A549 (cell line): ENCODE results near the gene MB21D2. TPM values are rescaled to one million over a fixed set of nuclear protein-coding genes. Genes with fewer than 3 reads are reported as not detected.

Experiments
- ATAC-seq, 2 experiments: fragments of 200-7000 bp in 1 of 2; fragments of >200 bp in 1 of 2; cut with Nextera tagmentation in 1 of 2; cut with Tn5 transposase in 1 of 2; 3 replicates each; pipeline versions ENCODE4 v1.8.0 to v1.9.1; 2018 to 2020; ENCODE audit warnings: mild to moderate bottlenecking in 1 of 2, moderate library complexity in 1 of 2
- CTCF ChIA-PET: fragments of 300-600 bp; sonication (Branson Sonifier 250); formaldehyde crosslinking; extraction: SDS; loops from one replicate; lab custom pipeline; 2021; ENCODE audit warnings: antibody characterized with exemption, inconsistent platforms; lab: Yijun Ruan, JAX
- POLR2A ChIA-PET: fragments of 350-600 bp; formaldehyde crosslinking; extraction: SDS; loops from one replicate; lab custom pipeline; 2021; ENCODE audit warnings: antibody characterized with exemption, inconsistent platforms; lab: Yijun Ruan, JAX
- DNase-seq, 2 experiments: peaks; one replicate each; pipeline versions ENCODE4 v3.0.0 to v3.0.0-alpha.2; 2011 to 2016; ENCODE audit warnings: low read depth in 1 of 2, low spot score in 1 of 2
- FAIRE-seq: peaks from 2 replicates; lab custom pipeline; 2011; peaks lifted over from hg19 to GRCh38; lab: Jason Lieb, UNC
- H3K27ac ChIP-seq, 2 experiments: fragments of >200 bp; sonication (Bioruptor Twin); formaldehyde crosslinking; 3 replicates each; pipeline ENCODE4 v1.5.1; 2016 to 2017
- H3K4me1 ChIP-seq: fragments of >200 bp; sonication (Bioruptor Twin); formaldehyde crosslinking; 3 replicates; pipeline ENCODE4 v1.6.1; 2016
- H3K4me2 ChIP-seq: fragments of >200 bp; sonication (Bioruptor Twin); formaldehyde crosslinking; 3 replicates; pipeline ENCODE4 v1.6.1; 2016
- H3K4me3 ChIP-seq: fragments of >200 bp; sonication (Bioruptor Twin); formaldehyde crosslinking; 3 replicates; pipeline ENCODE4 v1.5.1; 2016
- H3K9me3 ChIP-seq: fragments of >200 bp; sonication (Bioruptor Twin); formaldehyde crosslinking; 3 replicates; pipeline ENCODE4 v1.6.1; 2016
- CEBPB ChIP-seq, 2 experiments: fragments of >200 bp in 1 of 2; sonication (Bioruptor Twin) in 1 of 2; formaldehyde crosslinking in 1 of 2; IDR thresholded peaks; 2 replicates each; pipeline ENCODE4 v1.6.1; 2012 to 2016
- EHMT2 ChIP-seq: fragments of 200-600 bp; sonication (generic); IDR thresholded peaks from 2 replicates; pipeline ENCODE4 v1.6.1; 2016; ENCODE audit warnings: antibody characterized with exemption, low read depth, mild to moderate bottlenecking, moderate library complexity
- ESRRA ChIP-seq: fragments of 150-350 bp; IDR thresholded peaks from 2 replicates; pipeline ENCODE4 v1.6.1; 2014; ENCODE audit warnings: mild to moderate bottlenecking, low read length, borderline replicate concordance
- GATA3 ChIP-seq: IDR thresholded peaks from 2 replicates; pipeline ENCODE4 v1.6.1; 2012; ENCODE audit warnings: borderline replicate concordance
- HDAC2 ChIP-seq: fragments of 200-600 bp; sonication (generic); IDR thresholded peaks from 2 replicates; pipeline ENCODE4 v1.6.1; 2016
- HEYL ChIP-seq: fragments of 250-450 bp; sonication (Bioruptor Pico); IDR thresholded peaks from 2 replicates; pipeline ENCODE4 v1.8.0; 2021; ENCODE audit warnings: mild to moderate bottlenecking, moderate library complexity
- HOXA7 ChIP-seq: fragments of 250-450 bp; sonication (Bioruptor Pico); IDR thresholded peaks from 2 replicates; pipeline ENCODE4 v1.5.0; 2020; ENCODE audit warnings: mild to moderate bottlenecking, moderate library complexity
- HOXB5 ChIP-seq: fragments of 250-450 bp; sonication (Bioruptor Pico); IDR thresholded peaks from 2 replicates; pipeline ENCODE4 v1.5.0; 2020; ENCODE audit warnings: mild to moderate bottlenecking, moderate library complexity
- JUNB ChIP-seq: fragments of >200 bp; sonication (Bioruptor Twin); formaldehyde crosslinking; IDR thresholded peaks from 2 replicates; pipeline ENCODE4 v1.6.1; 2016
- KDM1A ChIP-seq: fragments of 200-600 bp; sonication (generic); IDR thresholded peaks from 2 replicates; pipeline ENCODE4 v1.6.1; 2016; ENCODE audit warnings: low read depth, mild to moderate bottlenecking
- KDM5A ChIP-seq: fragments of 200-600 bp; sonication (generic); IDR thresholded peaks from 2 replicates; pipeline ENCODE4 v1.6.1; 2016; ENCODE audit warnings: antibody characterized with exemption, mild to moderate bottlenecking
- MAFK ChIP-seq: fragments of 450-650 bp; IDR thresholded peaks from 2 replicates; pipeline ENCODE4 v1.6.1; 2014; ENCODE audit not compliant: partially characterized antibody
- MAZ ChIP-seq: fragments of 150-350 bp; IDR thresholded peaks from 2 replicates; pipeline ENCODE4 v1.6.1; 2014; ENCODE audit warnings: antibody characterized with exemption, low read depth, low read length, borderline replicate concordance
- NPAS2 ChIP-seq: fragments of 250-450 bp; sonication (Bioruptor Pico); IDR thresholded peaks from 2 replicates; pipeline ENCODE4 v1.8.0; 2022; ENCODE audit warnings: mild to moderate bottlenecking, moderate library complexity, borderline replicate concordance
- NR3C1 ChIP-seq: fragments of >200 bp; sonication (Bioruptor Twin); formaldehyde crosslinking; IDR thresholded peaks from 3 replicates; pipeline ENCODE4 v1.6.1; 2017
- PHF8 ChIP-seq: fragments of 200-600 bp; sonication (generic); IDR thresholded peaks from 2 replicates; pipeline ENCODE4 v1.6.1; 2016; ENCODE audit warnings: low read depth, mild to moderate bottlenecking, antibody characterized with exemption, moderate library complexity, borderline replicate concordance
- POLR2A ChIP-seq: IDR thresholded peaks from 2 replicates; pipeline ENCODE4 v1.6.1; 2012; ENCODE audit warnings: mild to moderate bottlenecking, low read length
- RAD21 ChIP-seq, 2 experiments: fragments of >200 bp in 1 of 2; sonication (Bioruptor Twin) in 1 of 2; formaldehyde crosslinking in 1 of 2; IDR thresholded peaks in 1 of 2; conservative IDR thresholded peaks in 1 of 2; 2 replicates in 1 of 2; 3 replicates in 1 of 2; pipeline ENCODE4 v1.6.1; 2012 to 2018; ENCODE audit warnings: inconsistent platforms in 1 of 2
- RARB ChIP-seq: fragments of 250-450 bp; sonication (Bioruptor Pico); IDR thresholded peaks from 2 replicates; pipeline ENCODE4 v1.8.0; 2021; ENCODE audit warnings: mild to moderate bottlenecking, moderate library complexity
- RCOR1 ChIP-seq: fragments of 150-350 bp; IDR thresholded peaks from 2 replicates; pipeline ENCODE4 v1.6.1; 2014; ENCODE audit warnings: antibody characterized with exemption, low read length, low read depth
- RNF2 ChIP-seq: fragments of 200-600 bp; sonication (generic); IDR thresholded peaks from 2 replicates; pipeline ENCODE4 v1.6.1; 2016; ENCODE audit warnings: low read depth, mild to moderate bottlenecking, antibody characterized with exemption, moderate library complexity, borderline replicate concordance
- ZFP36 ChIP-seq: fragments of 450-650 bp; IDR thresholded peaks from 2 replicates; pipeline ENCODE4 v1.6.1; 2014; ENCODE audit warnings: borderline replicate concordance; ENCODE audit not compliant: partially characterized antibody
- ZSCAN20 ChIP-seq: fragments of 250-450 bp; sonication (Bioruptor Pico); IDR thresholded peaks from 2 replicates; pipeline ENCODE4 v1.8.0; 2022; ENCODE audit warnings: mild to moderate bottlenecking, moderate library complexity
- WGBS: methylation state at CpG from one replicate; pipeline ENCODE4 v1.1.6; 2017; ENCODE audit errors: missing lambda C conversion rate; 5-methylcytosine and 5-hydroxymethylcytosine counted together
- polyA plus RNA-seq, 4 experiments: library from polyadenylated mRNA; depleted of rRNA in 3 of 4; stranded (reverse); fragments of >200 nt; fragmentation: RNase III in 1 of 4; extraction: RNeasy Plus Mini Kit Qiagen cat#74134 plus additional on column Dnase treatment in 1 of 4; gene quantifications; 2 replicates in 3 of 4; 3 replicates in 1 of 4; pipeline ENCODE4 v1.2.3, GENCODE V29; 2011 to 2017
- TF ChIP-seq, protein P1 (sequence below): fragments of 150-350 bp; IDR thresholded peaks from 2 replicates; pipeline ENCODE4 v1.6.1; 2014; ENCODE audit warnings: low read depth, mild to moderate bottlenecking, low read length
- TF ChIP-seq, protein P2 (sequence below): IDR thresholded peaks from 2 replicates; pipeline ENCODE4 v1.6.1; 2012; ENCODE audit warnings: low read depth, borderline replicate concordance
- TF ChIP-seq, protein P3 (sequence below): fragments of 250-450 bp; sonication (Bioruptor Pico); IDR thresholded peaks from 2 replicates; pipeline ENCODE4 v1.5.0; 2020; ENCODE audit warnings: low read depth, mild to moderate bottlenecking, moderate library complexity
- TF ChIP-seq, protein P4 (sequence below): IDR thresholded peaks from 2 replicates; pipeline ENCODE4 v1.6.1; 2012

Gene MB21D2
- polyA plus RNA-seq, 2 of the 4 experiments (the other 2 are of a cell fraction) = 4.8 to 7.5 TPM

DNA sequence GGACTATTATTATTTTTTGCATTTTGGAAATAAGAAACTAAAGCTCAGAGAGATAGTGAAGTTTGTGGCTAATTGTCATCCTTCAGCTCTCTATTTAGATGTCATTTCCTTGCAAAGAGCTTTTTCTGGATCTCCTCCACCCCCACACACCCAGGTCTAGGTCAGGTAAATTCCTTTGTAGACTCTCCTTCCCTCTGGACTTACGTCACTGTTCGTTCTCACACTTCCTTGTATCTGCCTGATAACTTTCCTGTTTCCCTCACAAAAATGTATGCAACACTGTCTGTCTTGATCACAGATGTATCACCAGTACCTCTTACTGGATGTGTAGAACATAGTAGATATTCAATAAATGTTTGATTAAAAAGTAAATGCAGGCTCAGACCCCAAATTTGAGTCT is 6.1 kb upstream of the MB21D2 start:
- 58% methylated on average over 2 of the region's 2 CpGs for WGBS
- no peak for FAIRE-seq
- no peak for DNase-seq
- TF ChIP-seq NPAS2 (CRISPR knock-in tag) = no peak
- no peak for TF ChIP-seq KDM1A
- no peak for TF ChIP-seq KDM5A
- TF ChIP-seq RAD21 (conservative IDR thresholded peaks at IDR 0.05 in 1 of 2, IDR thresholded peaks at IDR 0.05 in 1 of 2) = no peak
- no peak for TF ChIP-seq NR3C1
- TF ChIP-seq, protein P1, sequence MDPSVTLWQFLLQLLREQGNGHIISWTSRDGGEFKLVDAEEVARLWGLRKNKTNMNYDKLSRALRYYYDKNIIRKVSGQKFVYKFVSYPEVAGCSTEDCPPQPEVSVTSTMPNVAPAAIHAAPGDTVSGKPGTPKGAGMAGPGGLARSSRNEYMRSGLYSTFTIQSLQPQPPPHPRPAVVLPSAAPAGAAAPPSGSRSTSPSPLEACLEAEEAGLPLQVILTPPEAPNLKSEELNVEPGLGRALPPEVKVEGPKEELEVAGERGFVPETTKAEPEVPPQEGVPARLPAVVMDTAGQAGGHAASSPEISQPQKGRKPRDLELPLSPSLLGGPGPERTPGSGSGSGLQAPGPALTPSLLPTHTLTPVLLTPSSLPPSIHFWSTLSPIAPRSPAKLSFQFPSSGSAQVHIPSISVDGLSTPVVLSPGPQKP = no peak
- TF ChIP-seq, protein P2, sequence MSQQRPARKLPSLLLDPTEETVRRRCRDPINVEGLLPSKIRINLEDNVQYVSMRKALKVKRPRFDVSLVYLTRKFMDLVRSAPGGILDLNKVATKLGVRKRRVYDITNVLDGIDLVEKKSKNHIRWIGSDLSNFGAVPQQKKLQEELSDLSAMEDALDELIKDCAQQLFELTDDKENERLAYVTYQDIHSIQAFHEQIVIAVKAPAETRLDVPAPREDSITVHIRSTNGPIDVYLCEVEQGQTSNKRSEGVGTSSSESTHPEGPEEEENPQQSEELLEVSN = no peak
- TF ChIP-seq ZSCAN20 (CRISPR knock-in tag) = no peak
- TF ChIP-seq HEYL (CRISPR knock-in tag) = no peak
- no peak for TF ChIP-seq CEBPB (IDR thresholded peaks at IDR 0.05)
- no peak for TF ChIP-seq MAZ
- no peak for TF ChIP-seq POLR2A
- no peak for TF ChIP-seq PHF8
- no peak for TF ChIP-seq HOXA7 (CRISPR knock-in tag)
- no peak for TF ChIP-seq HDAC2
- TF ChIP-seq RNF2 = no peak
- TF ChIP-seq EHMT2 = no peak
- no peak for TF ChIP-seq HOXB5 (CRISPR knock-in tag)
- TF ChIP-seq ESRRA = no peak
- TF ChIP-seq, protein P3, sequence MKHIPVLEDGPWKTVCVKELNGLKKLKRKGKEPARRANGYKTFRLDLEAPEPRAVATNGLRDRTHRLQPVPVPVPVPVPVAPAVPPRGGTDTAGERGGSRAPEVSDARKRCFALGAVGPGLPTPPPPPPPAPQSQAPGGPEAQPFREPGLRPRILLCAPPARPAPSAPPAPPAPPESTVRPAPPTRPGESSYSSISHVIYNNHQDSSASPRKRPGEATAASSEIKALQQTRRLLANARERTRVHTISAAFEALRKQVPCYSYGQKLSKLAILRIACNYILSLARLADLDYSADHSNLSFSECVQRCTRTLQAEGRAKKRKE (CRISPR knock-in tag) = no peak
- TF ChIP-seq, all 56 proteins: peak for 0
- CTCF ChIA-PET = interaction anchor here (1.0 to 1.5 kb wide), 2 partner anchors 15 to 107 kb away, joined by 3 to 4 read pairs; no protein-coding TSS in a partner anchor
- peaks cover 46% of the 10 kb centered on the region for H3K4me1 ChIP-seq
- POLR2A ChIA-PET = no interaction called here
- H3K4me2 ChIP-seq = no peak overlapping the region
- no peak overlapping the region for H3K4me3 ChIP-seq
- no peaks in the 10 kb centered on the region for H3K9me3 ChIP-seq
- H3K27ac ChIP-seq = no peak overlapping the region
- ATAC-seq = no peak

DNA sequence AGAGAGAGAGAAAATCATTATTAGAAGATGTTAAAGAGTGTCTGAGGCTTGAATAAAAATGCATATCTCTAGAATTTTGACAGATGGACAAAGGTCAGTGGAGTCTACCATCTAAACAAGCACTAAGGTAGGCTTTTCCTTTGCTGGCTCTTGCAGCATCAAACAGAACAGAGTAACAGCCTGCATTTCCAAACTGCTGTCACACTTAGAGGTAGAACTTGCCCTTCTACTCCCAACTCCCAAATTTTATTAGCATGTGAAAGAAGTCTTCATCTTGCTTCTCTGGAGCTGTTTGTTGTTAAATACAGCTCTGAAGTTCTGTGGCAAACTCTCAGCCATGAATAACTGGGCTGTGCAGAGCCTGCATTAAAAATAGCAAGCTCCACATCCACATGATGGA is 4.1 kb upstream of the MB21D2 start:
- no peak overlapping the region for H3K27ac ChIP-seq
- CTCF ChIA-PET = interaction anchor here (1.3 kb wide), 1 partner anchor 119 kb away, joined by 4 read pairs; no protein-coding TSS in a partner anchor
- FAIRE-seq = no peak
- no peak overlapping the region for H3K4me3 ChIP-seq
- peak overlapping the region; percentile 27; the same call in 1 of the 3 replicates for H3K4me2 ChIP-seq
- TF ChIP-seq ZFP36 (no peak), HOXA7 (CRISPR knock-in tag) (no peak), JUNB (no peak), KDM5A (no peak), MAFK (no peak), RAD21 (conservative IDR thresholded peaks at IDR 0.05 in 1 of 2, IDR thresholded peaks at IDR 0.05 in 1 of 2) (no peak), RARB (CRISPR knock-in tag) (no peak), GATA3 (no peak), KDM1A (no peak), CEBPB (IDR thresholded peaks at IDR 0.05) (no peak), RCOR1 (no peak), PHF8 (no peak)
- TF ChIP-seq, protein P4, sequence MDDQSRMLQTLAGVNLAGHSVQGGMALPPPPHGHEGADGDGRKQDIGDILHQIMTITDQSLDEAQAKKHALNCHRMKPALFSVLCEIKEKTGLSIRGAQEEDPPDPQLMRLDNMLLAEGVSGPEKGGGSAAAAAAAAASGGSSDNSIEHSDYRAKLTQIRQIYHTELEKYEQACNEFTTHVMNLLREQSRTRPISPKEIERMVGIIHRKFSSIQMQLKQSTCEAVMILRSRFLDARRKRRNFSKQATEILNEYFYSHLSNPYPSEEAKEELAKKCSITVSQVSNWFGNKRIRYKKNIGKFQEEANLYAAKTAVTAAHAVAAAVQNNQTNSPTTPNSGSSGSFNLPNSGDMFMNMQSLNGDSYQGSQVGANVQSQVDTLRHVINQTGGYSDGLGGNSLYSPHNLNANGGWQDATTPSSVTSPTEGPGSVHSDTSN = no peak
- TF ChIP-seq, protein P3 (CRISPR knock-in tag) = no peak
- TF ChIP-seq, protein P2 = no peak
- TF ChIP-seq, all 56 proteins: peak for 0
- Histone ChIP-seq H3K4me1 (peaks cover 31% of the 10 kb centered on the region), H3K9me3 (no peaks in the 10 kb centered on the region)
- no peak for ATAC-seq
- POLR2A ChIA-PET = no interaction called here
- no peak for DNase-seq
